ENCODE measurements around the gene NEIL1. TPM values are rescaled to one million over a fixed set of nuclear protein-coding genes. Genes with fewer than 3 reads are reported as not detected.
"Not testable (repeated sequence)": the region's sequence is repeated elsewhere in the genome, so short reads cannot be mapped to it uniquely, and the experiment has no call there.

The NEIL1 gene, protein sequence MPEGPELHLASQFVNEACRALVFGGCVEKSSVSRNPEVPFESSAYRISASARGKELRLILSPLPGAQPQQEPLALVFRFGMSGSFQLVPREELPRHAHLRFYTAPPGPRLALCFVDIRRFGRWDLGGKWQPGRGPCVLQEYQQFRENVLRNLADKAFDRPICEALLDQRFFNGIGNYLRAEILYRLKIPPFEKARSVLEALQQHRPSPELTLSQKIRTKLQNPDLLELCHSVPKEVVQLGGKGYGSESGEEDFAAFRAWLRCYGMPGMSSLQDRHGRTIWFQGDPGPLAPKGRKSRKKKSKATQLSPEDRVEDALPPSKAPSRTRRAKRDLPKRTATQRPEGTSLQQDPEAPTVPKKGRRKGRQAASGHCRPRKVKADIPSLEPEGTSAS
- total RNA-seq, result 3.2 and 4.3 TPM in 2 replicates

DNA sequence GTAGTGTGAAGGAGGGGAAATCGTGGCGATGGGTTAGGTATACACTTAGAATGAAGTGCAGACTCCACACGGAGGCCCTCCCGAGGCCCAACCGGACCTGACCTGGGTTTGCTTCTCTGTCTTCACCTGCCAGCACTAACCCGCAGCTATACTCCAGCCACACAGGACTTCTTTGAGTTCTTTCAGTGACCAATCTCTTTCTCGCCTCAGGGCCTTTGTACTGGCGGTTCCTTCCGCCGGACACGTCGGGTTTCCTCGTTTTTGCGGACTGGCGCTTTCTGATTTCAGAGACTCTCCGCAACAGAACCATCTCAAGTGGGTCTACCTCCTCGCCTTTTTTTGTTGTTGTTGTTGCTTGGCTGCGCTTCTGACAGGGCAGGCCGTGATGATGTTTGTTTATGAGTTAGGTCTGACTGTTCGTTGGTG, at the start of gene NEIL1:
NEIL1 (plus strand) TSS at position 244 of the 426 bp plus-strand sequence. CDS start 1,867 bp downstream, outside the sequence.
- TF ChIP-seq CTCF (IDR thresholded peaks at IDR 0.05; ENCODE audit: insufficient read depth, low read depth, low read length), result no peak
- H3K4me3 ChIP-seq (ENCODE audit: low read depth, low read length), result peak within 1 kb of the TSS; percentile 85
- no peak for DNase-seq (ENCODE audit: low read depth)

DNA sequence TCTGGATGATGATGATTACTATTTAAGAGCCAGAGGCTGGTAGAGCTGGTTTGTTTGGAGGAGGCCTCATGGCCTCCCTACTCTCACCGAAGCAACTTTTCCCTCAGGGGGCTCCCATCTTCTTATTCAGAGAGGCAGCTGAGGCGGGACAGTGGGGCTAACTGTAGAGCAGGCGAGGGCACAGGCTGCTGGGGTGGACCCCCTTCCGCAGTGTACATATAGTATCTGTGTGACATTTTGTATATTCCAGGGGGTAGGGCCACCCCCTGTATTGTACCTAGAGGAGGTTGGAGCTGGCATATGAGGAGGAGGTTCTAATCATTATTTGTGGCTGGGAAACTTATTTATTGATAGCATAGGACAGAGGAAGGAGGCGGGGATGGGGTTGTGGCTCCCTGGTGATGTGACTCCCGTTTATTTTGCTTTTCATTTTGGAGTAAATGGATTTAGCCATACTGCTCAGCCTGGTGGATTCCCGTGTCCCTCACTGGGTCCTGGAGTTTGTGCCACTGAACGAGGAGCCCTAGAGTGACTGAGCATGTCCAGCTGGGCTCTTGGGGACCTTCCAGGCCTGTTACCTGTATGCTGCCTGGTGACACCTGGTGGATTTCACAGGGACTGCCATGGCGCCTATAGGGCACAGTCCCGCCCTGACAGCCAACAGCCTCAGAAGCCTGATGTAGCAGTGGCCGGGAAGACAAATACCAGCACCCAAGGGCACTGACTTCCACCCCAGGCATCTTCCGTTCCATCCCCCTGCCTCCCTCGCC, 48.1 kb upstream of the NEIL1 start:
- not testable (repeated sequence) for H3K4me3 ChIP-seq (ENCODE audit: low read depth, low read length)

GRCh38 chr15:75299311-75299688, 47.5 kb upstream of the NEIL1 start:
- not testable (repeated sequence) for DNase-seq (ENCODE audit: low read depth); H3K4me3 ChIP-seq (ENCODE audit: low read depth, low read length)
- peak; percentile 39 for TF ChIP-seq CTCF (IDR thresholded peaks at IDR 0.05; ENCODE audit: insufficient read depth, low read depth, low read length)

More for the DNA sequence above, 48.1 kb upstream of the NEIL1 start:
- not testable (repeated sequence) for DNase-seq (ENCODE audit: low read depth)

GRCh38 chr15:75300026-75300425, 46.8 kb upstream of the NEIL1 start:
- DNase-seq (ENCODE audit: low read depth); H3K4me3 ChIP-seq (ENCODE audit: low read depth, low read length): not testable (repeated sequence)

DNA sequence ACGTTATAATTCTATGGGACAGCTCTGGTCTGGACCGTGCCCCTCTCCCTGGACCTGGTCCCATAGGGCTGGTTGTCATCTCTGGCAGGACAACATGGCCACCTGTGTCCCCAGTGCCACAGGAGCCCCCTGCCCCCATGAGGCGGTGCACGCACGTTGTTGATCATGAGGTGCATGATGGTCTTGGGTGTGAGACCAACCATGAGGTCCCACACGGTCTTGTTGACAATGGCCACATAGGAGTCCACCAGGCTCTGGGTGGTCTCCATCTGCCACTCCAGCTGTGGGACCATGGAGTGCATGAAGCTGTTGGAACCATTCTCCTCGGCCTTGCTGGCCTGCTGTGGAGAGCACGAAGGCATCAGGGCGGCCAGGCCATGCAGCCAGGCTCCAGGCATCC, 44.5 kb upstream of the NEIL1 start:
- DNase-seq (ENCODE audit: low read depth), result no peak
- no peak for TF ChIP-seq CTCF (IDR thresholded peaks at IDR 0.05; ENCODE audit: insufficient read depth, low read depth, low read length)

DNA sequence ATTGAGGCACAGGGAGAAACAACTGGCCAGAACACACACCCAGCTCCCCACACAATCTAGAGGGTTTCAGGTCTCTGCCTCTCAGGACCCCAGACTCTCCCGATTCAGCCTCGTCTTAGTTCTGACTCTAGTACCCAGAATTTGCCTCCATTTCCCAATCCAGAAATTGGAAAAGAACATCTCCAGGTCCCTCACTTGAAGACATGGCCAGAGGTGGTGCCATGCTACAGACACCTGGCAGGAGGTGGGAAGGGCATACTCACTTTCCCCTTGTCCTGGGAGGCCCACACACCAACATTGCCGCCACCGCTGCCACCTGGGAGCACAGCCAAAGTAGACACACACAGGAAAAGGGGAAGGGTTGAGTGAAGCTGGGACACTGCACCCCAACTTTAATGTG, 44.1 kb upstream of the NEIL1 start:
- not testable (repeated sequence) for DNase-seq (ENCODE audit: low read depth); H3K4me3 ChIP-seq (ENCODE audit: low read depth, low read length)

More for the DNA sequence above, 44.5 kb upstream of the NEIL1 start:
- H3K4me3 ChIP-seq (ENCODE audit: low read depth, low read length), result no peak overlapping the region

DNA sequence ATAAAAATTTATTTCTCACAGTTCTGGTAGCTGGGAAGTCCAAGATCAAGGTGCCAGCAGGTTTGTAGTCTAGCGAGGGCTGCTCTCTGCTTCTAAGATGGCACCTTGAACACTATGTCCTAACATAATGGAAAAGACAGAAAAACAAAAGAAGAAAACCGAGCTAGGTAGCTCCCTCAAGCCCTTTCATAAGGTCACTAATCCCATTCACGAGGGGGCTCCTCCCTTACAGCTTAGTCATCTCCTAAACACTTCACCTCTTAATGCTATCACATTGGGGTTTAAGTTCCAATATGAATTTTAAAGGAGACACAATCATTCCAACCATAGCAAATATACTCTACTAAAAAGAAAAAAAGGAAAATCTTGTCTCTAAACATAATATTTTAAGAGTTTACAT, 40.7 kb upstream of the NEIL1 start:
- DNase-seq (ENCODE audit: low read depth), result no peak
- no peak for TF ChIP-seq CTCF (IDR thresholded peaks at IDR 0.05; ENCODE audit: insufficient read depth, low read depth, low read length)
- no peak overlapping the region for H3K4me3 ChIP-seq (ENCODE audit: low read depth, low read length)

DNA sequence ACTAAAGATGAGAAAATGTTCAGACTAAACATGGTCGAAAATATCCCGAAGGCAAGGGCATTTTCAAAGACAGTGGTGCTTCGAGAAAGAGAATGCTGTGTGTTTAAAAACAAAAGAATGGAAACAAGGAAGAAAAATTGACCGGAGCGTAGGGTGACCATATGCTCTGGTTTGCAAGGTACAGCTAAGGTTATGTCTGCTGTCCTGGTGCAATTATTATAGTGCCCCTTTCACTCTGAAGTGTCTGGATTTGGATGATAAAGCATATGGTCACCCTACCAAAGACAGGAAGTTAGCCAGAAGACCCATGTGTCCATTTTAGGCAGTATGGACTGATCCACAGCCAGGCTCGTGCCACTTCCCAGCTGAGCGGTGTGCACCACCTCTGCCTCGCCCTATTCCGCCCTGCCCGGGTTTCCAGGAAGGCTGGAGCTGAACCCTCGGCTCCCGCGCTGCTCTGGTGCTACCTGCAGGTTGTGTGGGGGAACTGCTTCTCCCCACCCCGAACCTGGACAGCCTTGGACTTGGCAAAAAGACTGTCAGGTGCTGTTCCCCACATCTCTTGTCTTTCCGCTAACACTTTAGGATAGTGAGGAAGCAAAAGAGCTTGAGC, 39.0 kb upstream of the NEIL1 start:
- TF ChIP-seq CTCF (IDR thresholded peaks at IDR 0.05; ENCODE audit: insufficient read depth, low read depth, low read length), result peak; percentile 61
- H3K4me3 ChIP-seq (ENCODE audit: low read depth, low read length), result no peak overlapping the region
- DNase-seq (ENCODE audit: low read depth), result peak; percentile 18
